ENCODE data around the gene TBPL2. TPM values are rescaled to one million over a fixed set of nuclear protein-coding genes. Genes with fewer than 3 reads are reported as not detected.
"Not testable (repeated sequence)": the region's sequence is repeated elsewhere in the genome, so short reads cannot be mapped to it uniquely, and the experiment has no call there.

Gene TBPL2
- polyA plus RNA-seq, 1 donor from 2014 or later: not detected

DNA sequence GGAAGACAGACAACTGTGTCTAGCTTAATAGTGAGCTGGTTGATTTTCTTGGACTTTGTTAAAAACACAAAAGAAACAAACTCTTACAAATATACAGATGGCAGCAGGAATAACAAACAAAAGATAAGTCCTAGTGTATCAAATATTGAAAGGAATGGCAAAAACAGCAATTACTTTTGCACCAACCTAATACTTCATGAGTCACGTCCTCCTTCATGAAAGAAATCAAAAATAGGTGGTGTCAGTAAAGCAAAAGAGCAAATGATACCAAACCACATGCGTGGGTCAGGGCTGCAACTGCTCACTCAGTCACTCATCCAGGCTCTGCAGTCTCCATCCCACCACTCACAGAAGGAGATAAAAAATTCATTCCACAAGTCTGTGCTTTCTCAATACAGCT lies 40.6 kb downstream of the TBPL2 start:
- Mint-ChIP-seq H3K4me1 (peaks cover 9 to 18% (median 14%) of the 10 kb centered on the region in 3 donors), H3K4me3 (no peak overlapping the region), H3K36me3 (peaks cover 6% of the 10 kb centered on the region), H3K27me3 (no peaks in the 10 kb centered on the region), H3K9me3 (no peaks in the 10 kb centered on the region), H3K27ac (no peak overlapping the region)

DNA sequence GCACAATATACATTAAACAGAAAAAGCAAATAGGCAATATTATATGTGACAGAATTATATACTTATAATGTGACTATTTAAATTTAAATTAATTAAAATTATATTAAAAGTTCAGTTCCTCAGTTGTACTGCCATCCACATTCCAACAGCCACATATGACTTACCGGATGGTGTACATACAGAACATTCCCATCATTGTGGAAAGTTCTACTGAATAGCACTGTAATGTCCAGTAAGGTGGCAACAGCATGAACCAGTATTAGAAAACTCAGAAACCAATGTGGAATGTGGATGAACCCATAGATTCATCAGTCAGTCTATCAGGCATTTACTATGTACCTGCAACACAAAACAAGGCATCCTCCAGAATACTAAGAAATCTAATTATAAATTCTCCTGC lies 41.2 kb downstream of the TBPL2 start:
- Mint-ChIP-seq H3K27ac (no peak overlapping the region), H3K27me3 (no peaks in the 10 kb centered on the region), H3K9me3 (no peaks in the 10 kb centered on the region), H3K4me1 (peaks cover 8 to 12% (median 9%) of the 10 kb centered on the region in 3 donors), H3K36me3 (peaks cover 9% of the 10 kb centered on the region), H3K4me3 (no peak overlapping the region)

DNA sequence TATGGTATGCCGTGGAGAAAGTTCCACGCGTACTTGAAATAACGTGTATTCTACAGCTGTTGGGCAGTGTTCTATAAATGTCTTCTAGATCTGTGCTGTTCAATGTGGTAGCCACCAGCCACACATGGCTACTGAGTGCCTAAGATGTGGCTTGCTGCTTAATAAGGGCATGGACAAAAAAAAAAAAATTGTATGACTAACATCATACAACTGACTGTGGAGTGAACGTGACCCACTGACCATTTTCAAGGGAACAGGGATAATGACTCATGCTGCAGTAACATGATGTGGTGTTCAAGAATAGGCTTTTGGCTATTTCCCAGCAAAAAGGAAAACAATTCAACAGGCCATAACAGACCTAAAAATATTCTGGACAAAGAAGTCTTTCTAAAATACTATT lies 41.7 kb downstream of the TBPL2 start:
- H3K27me3 Mint-ChIP-seq: no peaks in the 10 kb centered on the region
- no peak overlapping the region for H3K4me3 Mint-ChIP-seq
- H3K27ac Mint-ChIP-seq: no peak overlapping the region
- H3K9me3 Mint-ChIP-seq: no peaks in the 10 kb centered on the region
- peaks cover 9% of the 10 kb centered on the region for H3K36me3 Mint-ChIP-seq
- peaks cover 5 to 9% (median 7%) of the 10 kb centered on the region in 3 donors for H3K4me1 Mint-ChIP-seq

DNA sequence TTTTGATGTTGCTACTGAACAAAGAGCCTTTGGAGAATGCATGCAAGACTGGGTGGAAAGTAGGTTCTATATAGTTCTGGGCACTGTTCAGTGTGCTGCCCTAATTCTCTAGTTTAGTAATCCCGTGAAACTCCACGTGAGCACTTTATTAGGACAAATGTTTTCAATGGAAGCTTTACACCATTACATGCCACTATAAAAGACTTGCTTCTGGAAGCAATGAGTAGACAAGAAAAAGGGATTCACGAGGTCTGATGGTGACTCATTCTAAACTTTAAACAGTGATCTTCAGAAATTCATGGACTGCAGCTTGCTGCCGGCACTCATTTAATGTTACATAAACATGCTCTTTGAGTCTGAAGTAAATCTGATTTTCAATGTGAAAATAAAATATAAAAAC lies 51.1 kb downstream of the TBPL2 start:
- Mint-ChIP-seq H3K4me3 (no peak overlapping the region), H3K27ac (no peak overlapping the region), H3K9me3 (no peaks in the 10 kb centered on the region), H3K4me1 (peaks cover 0 to 3% (median 3%) of the 10 kb centered on the region in 3 donors), H3K36me3 (peaks cover 11% of the 10 kb centered on the region), H3K27me3 (no peaks in the 10 kb centered on the region)

DNA sequence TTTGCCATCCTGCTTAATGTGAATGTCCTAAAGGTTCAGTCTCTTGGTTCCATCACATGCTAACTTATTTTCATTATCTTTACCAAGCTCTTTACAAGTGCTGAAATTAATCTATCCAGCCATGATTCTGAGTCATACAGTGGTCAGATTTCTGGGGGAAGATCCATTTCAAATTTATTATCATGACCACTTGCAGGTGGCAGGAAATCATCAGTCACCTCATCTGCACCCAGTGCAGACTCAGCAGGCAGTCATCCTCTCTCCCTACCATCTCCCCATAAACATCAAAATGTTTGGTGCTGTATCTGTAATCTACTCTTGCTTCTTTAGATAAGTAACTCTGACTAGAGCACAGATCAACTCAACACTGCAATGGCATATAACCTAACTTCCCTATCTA lies 52.3 kb downstream of the TBPL2 start:
- Mint-ChIP-seq H3K27me3 (no peaks in the 10 kb centered on the region), H3K36me3 (peaks cover 15% of the 10 kb centered on the region), H3K4me1 (peaks cover 0 to 3% (median 3%) of the 10 kb centered on the region in 3 donors), H3K4me3 (no peak overlapping the region), H3K9me3 (no peaks in the 10 kb centered on the region), H3K27ac (no peak overlapping the region)

DNA sequence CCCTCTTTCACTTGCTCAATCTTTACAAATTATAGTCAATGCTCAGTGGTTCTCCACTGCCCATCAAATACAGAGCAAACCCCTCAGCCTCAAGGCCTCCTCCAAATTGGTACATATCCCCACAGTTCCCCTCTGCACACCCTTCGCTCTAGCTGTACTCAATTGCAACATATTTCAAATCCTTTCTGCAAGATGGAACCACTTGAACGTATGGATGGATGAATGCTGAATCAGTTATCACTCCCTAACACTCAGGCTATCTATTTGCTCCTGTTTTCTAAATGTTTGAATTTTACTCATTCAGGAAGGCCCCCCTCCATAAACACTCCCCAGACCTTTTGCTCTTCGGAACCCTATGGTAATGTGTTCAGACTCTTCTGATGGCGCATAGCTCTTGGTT lies 53.3 kb downstream of the TBPL2 start:
- Mint-ChIP-seq H3K27me3 (no peaks in the 10 kb centered on the region), H3K9me3 (no peaks in the 10 kb centered on the region), H3K27ac (peak overlapping the region in 2 of 3 donors; percentile 25), H3K36me3 (peaks cover 12% of the 10 kb centered on the region), H3K4me1 (peaks cover 0 to 3% (median 0%) of the 10 kb centered on the region in 3 donors), H3K4me3 (no peak overlapping the region)

DNA sequence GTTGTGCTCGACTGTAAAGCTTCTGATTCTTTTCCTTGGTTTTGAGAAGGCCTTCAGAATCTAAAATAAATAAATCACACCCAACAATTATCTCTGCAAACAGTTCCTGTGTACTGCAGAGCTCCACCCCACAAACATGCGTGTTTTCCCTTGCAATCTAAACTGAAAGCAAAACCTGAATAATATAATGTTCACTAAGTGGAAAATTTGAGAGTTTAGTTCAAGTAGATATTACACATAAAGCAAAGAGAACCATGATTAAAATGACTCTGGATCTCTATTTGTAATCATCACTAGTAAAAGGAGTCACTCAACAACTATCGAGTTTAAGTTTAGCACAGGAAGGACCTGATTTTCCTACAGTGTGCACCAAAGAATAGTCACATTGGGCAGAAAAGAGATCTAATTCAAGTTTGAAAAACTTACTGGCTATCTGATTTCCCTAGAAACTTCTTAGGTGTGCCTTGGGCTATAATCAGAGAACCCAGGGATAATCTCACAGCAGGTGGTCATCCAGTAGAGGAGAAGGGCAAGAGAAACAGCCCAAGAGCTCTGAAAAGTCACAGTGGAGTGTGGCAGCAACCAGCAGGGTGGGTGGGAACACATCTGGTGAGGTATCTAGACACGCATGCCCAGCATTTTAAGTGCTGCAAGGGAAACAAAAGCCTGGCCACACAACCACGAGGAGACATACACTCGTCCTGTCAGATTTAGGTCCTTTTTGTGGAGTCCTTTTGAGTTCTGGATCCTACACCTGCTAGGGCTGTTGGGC lies 54.2 kb downstream of the TBPL2 start:
- H3K9me3 Mint-ChIP-seq: no peaks in the 10 kb centered on the region
- peak overlapping the region in 1 of 3 donors; percentile 2 for H3K27ac Mint-ChIP-seq
- peaks cover 12% of the 10 kb centered on the region for H3K36me3 Mint-ChIP-seq
- H3K4me1 Mint-ChIP-seq: peaks cover 0 to 3% (median 0%) of the 10 kb centered on the region in 3 donors
- H3K27me3 Mint-ChIP-seq: no peaks in the 10 kb centered on the region
- no peak overlapping the region for H3K4me3 Mint-ChIP-seq

DNA sequence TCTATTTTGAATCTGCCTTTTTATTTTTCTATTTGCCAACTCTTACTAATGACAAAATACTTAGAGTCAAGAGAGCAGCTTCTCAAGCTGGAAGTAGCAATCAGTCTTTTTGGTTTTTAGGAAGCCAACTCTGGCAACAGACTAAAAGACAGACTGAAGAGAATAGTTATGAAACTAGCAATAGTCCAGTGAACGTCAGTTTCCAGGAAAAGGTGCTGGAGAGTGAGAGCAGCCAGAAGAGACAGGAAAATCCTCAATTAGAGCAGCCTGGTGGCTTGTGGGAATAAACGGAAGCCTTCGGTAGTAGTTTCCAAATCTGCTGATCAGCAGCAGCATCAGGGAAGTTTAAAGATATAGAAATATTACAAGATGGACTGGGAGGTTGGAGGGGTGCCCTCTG lies 55.9 kb downstream of the TBPL2 start:
- no peak overlapping the region for H3K27ac Mint-ChIP-seq
- no peaks in the 10 kb centered on the region for H3K27me3 Mint-ChIP-seq
- H3K36me3 Mint-ChIP-seq: peaks cover 8% of the 10 kb centered on the region
- no peaks in the 10 kb centered on the region for H3K9me3 Mint-ChIP-seq
- H3K4me3 Mint-ChIP-seq: no peak overlapping the region
- peaks cover 0 to 3% (median 0%) of the 10 kb centered on the region in 3 donors for H3K4me1 Mint-ChIP-seq

DNA sequence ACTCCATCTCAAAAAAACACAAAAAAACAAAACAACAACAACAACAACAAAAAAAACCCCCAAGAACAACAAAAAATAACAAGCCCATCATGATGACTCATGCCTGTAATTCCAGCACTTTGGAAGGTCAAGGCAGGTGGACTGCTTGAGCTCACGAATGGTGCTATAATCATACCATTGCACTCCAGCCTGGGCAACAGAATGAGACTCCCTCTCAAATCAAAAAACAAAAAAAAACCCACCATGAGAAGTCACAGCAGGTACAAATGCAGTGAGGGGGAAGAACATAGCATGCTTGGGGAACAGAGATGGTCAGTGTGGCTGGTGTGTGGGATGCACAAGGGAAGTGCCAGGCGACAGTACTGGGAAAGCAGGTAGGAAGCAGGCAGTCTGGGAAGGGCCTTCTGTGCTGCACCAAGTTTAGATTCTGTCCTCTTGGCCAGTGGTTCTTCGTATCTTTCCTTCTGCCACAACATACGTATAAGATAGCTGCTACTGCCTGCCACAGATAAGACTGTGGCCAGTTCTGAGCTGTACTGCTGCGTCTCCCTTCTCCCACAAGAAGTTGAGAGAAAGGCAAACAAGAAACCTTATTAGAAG lies 56.8 kb downstream of the TBPL2 start:
- H3K36me3 Mint-ChIP-seq: peaks cover 8% of the 10 kb centered on the region
- no peak overlapping the region for H3K4me3 Mint-ChIP-seq
- H3K4me1 Mint-ChIP-seq: peaks cover 0 to 3% (median 0%) of the 10 kb centered on the region in 3 donors
- H3K9me3 Mint-ChIP-seq: no peaks in the 10 kb centered on the region
- H3K27ac Mint-ChIP-seq: no peak overlapping the region
- H3K27me3 Mint-ChIP-seq: no peaks in the 10 kb centered on the region

DNA sequence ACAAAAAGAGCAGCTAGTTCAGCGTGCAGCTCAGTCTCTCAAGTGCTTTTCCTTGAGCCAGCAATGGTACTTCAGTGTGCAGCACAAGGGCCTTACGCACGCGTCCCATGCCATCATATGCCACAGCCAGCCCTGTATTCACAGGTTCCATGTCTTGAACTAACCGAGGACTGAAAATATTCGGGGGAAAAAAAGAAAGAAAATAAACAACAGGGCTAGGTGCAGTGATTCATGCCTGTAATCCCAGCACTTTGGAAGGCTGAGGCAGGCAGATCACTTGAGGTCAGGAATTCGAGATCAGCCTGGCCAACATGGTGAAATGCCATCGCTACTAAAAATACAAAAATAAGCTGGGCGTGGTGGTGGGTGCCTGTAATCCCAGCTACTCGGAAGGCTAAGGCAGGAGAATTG lies 57.4 kb downstream of the TBPL2 start:
- not testable (repeated sequence) for H3K27ac Mint-ChIP-seq, H3K4me3 Mint-ChIP-seq, H3K27me3 Mint-ChIP-seq, H3K9me3 Mint-ChIP-seq, H3K4me1 Mint-ChIP-seq, H3K36me3 Mint-ChIP-seq

DNA sequence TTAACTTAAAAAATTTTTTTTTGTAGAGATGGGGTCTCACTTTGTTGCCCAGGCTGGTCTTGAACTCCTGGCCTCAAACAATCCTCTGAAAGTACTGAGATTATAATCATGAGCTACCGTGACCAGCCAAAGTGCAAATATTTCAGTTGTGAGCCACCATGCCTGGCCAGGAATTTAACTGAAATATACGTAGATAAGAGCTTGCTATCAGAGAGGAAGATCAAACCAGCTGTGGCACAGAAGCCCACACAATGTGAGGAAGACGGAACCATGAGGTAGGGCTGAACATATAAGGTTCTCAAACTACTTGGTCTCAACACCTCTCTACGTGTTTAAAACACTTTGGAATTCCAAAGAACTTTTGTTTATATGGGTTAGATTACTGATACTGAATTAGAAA lies 57.9 kb downstream of the TBPL2 start:
- Mint-ChIP-seq H3K36me3 (peaks cover 5% of the 10 kb centered on the region), H3K27me3 (no peaks in the 10 kb centered on the region), H3K27ac (no peak overlapping the region), H3K4me1 (peaks cover 0 to 3% (median 0%) of the 10 kb centered on the region in 3 donors), H3K9me3 (no peaks in the 10 kb centered on the region), H3K4me3 (no peak overlapping the region)

DNA sequence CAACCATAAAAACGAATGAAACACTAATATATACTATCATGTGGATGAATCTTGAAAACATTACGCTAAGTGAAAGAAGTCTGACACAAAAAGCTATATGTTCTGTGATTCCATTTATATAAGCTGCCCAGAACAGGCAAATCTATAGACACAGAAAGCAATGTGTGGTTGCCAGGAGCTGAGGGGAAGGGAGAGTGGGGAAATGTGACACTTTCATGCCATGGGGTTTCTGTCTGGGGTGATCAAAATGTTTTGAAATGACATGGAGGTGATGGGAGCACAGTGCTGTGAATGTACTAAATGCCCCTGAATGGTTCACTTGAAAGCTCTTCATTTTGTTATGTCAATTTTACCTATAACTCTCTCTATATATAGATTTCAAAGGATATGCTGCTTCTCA lies 58.9 kb downstream of the TBPL2 start:
- Mint-ChIP-seq H3K4me3 (no peak overlapping the region), H3K9me3 (no peaks in the 10 kb centered on the region), H3K27me3 (no peaks in the 10 kb centered on the region), H3K36me3 (peaks cover 9% of the 10 kb centered on the region), H3K4me1 (peaks cover 0 to 3% (median 0%) of the 10 kb centered on the region in 3 donors), H3K27ac (no peak overlapping the region)

DNA sequence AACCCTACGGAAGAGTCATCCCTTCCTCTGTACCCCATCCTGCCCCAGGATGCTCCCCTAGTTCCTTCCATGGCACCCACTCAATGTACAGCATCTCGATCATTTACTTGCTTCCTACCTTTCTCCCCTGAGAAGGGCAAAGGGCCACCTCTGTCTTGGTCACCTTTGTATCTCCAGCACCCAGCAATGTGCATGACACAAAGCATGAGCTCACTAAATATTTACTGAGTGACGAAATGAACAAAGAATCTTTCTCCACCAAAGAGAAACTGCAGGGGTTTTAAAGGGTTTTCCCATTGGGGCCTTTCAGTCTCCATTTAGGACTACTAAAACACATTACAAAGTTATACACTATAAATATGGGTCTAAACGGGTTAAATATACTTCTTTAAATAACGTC lies 59.4 kb downstream of the TBPL2 start:
- Mint-ChIP-seq H3K9me3 (no peaks in the 10 kb centered on the region), H3K27me3 (no peaks in the 10 kb centered on the region), H3K36me3 (peaks cover 12% of the 10 kb centered on the region), H3K27ac (peak overlapping the region in 1 of 3 donors; percentile 46), H3K4me3 (no peak overlapping the region), H3K4me1 (no peaks in the 10 kb centered on the region)

DNA sequence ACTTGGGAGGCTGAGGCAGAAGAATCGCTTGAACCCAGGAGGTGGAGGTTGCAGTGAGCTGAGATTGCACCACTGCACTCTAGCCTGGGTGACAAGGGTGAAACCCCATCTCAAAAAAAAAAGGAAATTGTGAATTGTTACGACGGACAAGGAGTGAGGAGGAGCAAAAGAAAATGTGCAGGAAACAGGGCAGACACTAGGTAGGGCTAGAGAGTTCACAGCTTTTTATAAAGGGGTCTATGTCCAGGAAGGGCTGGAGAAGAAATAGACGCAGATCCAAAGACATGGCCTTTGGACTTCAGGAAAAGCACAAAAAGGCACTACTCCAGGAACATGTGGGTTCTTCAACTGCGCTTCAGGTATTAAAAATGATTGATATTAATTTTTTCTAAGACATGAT lies 63.2 kb downstream of the TBPL2 start:
- Mint-ChIP-seq H3K27me3 (no peaks in the 10 kb centered on the region), H3K4me1 (peaks cover 5 to 9% (median 7%) of the 10 kb centered on the region in 3 donors), H3K36me3 (peaks cover 10% of the 10 kb centered on the region), H3K27ac (no peak overlapping the region), H3K4me3 (no peak overlapping the region), H3K9me3 (no peaks in the 10 kb centered on the region)

DNA sequence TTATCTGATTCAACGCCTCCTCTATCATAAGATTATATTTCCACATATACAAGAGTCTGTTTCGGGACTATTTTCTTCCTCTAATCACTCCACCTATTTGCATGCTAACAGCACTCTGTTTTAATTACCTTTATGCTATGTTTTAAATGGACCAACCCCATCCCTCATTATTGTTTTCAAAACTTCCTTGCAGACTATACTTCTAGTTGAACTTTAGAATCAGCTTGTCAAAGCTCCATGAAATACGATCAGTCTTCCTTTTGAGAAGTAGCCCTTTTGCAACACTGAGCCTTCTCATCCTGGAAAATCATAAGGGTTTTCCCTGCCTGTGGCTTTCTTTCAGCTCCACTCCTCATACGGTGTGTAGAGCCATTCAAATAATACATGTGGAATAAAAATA lies 65.6 kb downstream of the TBPL2 start:
- H3K4me3 Mint-ChIP-seq: no peak overlapping the region
- no peaks in the 10 kb centered on the region for H3K9me3 Mint-ChIP-seq
- H3K27ac Mint-ChIP-seq: peak overlapping the region in 2 of 3 donors; percentile 26 to 31
- H3K4me1 Mint-ChIP-seq: peaks cover 5 to 9% (median 7%) of the 10 kb centered on the region in 3 donors
- peaks cover 13% of the 10 kb centered on the region for H3K36me3 Mint-ChIP-seq
- H3K27me3 Mint-ChIP-seq: no peaks in the 10 kb centered on the region

Data from IgD-negative memory B cell (primary cell).